ENCODE data around the gene GPR148. TPM values are rescaled to one million over a fixed set of nuclear protein-coding genes. Genes with fewer than 3 reads are reported as not detected.
A peak's percentile ranks its signal among the peaks of the same experiment; 100 is the strongest.
"Not testable (repeated sequence)": the region's sequence is repeated elsewhere in the genome, so short reads cannot be mapped to it uniquely, and the experiment has no call there.

GPR148 gene, protein sequence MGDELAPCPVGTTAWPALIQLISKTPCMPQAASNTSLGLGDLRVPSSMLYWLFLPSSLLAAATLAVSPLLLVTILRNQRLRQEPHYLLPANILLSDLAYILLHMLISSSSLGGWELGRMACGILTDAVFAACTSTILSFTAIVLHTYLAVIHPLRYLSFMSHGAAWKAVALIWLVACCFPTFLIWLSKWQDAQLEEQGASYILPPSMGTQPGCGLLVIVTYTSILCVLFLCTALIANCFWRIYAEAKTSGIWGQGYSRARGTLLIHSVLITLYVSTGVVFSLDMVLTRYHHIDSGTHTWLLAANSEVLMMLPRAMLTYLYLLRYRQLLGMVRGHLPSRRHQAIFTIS
- total RNA-seq (not detected), polyA plus RNA-seq (not detected)

DNA sequence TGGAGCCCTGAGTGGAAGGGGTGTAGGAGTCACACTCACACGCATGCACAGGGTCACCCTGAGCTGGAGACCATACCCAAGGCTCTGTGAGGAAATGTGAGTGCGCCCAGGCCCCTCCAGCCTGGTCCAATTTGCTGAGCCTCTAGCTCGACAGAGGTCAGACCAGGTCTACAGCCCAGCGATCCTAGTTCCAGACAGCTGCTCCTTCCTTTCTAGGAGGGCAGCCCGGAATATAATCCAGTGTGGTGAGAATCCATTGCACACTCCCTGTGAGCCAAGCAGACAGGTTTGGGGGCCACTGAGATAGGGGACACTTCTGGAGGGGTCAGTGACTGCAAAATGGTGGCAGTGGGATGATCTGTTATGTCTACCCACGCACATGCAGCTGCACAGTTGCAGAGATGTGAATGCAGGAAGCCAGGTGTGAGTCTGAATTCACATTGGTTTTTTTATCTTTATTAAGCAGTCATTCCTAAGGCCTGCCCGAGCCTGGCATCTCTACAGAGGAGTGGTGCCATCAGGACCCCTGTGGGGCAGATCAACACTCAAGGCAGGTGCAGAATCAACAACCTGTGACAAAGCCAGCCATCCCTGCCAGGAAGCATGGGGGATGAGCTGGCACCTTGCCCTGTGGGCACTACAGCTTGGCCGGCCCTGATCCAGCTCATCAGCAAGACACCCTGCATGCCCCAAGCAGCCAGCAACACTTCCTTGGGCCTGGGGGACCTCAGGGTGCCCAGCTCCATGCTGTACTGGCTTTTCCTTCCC, at the start of gene GPR148:
Gene GPR148, plus strand, starts transcription at position 522 of the 768 bp plus-strand sequence. Its CDS starts 82 bp downstream, at position 604.
- Mint-ChIP-seq H3K9me3 (peaks cover 0 to 4% (median 0%) of the 10 kb centered on the region in 8 donors), H3K27me3 (no peaks in the 10 kb centered on the region), H3K4me3 (peak within 1 kb of the TSS; percentile 75 to 92 (median 86)), H3K27ac (peak within 1 kb of the TSS; percentile 89 to 97 (median 95)), H3K36me3 (peaks cover 0 to 3% of the 10 kb centered on the region in 2 donors), H3K4me1 (peaks cover 5 to 34% (median 17%) of the 10 kb centered on the region in 4 donors)
- Histone ChIP-seq H3K27me3 (ENCODE audit: insufficient read depth, low read length) (no peaks in the 10 kb centered on the region), H3K9me3 (ENCODE audit: control insufficient read depth in 1 of 2, low read length in 2 of 2) (no peaks in the 10 kb centered on the region), H3K36me3 (ENCODE audit: insufficient read depth, low read length) (no peaks in the 10 kb centered on the region), H3K27ac (ENCODE audit: low read depth, low read length) (peak within 1 kb of the TSS; percentile 80), H3K4me3 (ENCODE audit: low read length in 2 of 2) (peak within 1 kb of the TSS in 1 of 2 donors; percentile 45), H3K4me1 (ENCODE audit: insufficient read depth, low read length) (peaks cover 22% of the 10 kb centered on the region)
- intact Hi-C loops (cut with micrococcal nuclease): loop anchor here (5.0 kb wide), 3 partner anchors 356 to 954 kb away; partner anchors contain the start of gene IMP4
- POLR2A ChIA-PET (ENCODE audit: partially characterized antibody): interaction anchor here (0.7 to 2.8 kb wide), 4 partner anchors 69 to 547 kb away, joined by 3 to 13 read pairs (median 11); partner anchors contain the start of genes IMP4, MZT2B and SMPD4
- DNase-seq: peak in 3 of 5 donors; percentile 9 to 23 (median 14)
- CTCF ChIA-PET (ENCODE audit: partially characterized antibody): interaction anchor here (0.8 to 2.0 kb wide), 4 partner anchors 8 to 764 kb away, joined by 3 to 7 read pairs (median 5); no protein-coding TSS in a partner anchor

DNA sequence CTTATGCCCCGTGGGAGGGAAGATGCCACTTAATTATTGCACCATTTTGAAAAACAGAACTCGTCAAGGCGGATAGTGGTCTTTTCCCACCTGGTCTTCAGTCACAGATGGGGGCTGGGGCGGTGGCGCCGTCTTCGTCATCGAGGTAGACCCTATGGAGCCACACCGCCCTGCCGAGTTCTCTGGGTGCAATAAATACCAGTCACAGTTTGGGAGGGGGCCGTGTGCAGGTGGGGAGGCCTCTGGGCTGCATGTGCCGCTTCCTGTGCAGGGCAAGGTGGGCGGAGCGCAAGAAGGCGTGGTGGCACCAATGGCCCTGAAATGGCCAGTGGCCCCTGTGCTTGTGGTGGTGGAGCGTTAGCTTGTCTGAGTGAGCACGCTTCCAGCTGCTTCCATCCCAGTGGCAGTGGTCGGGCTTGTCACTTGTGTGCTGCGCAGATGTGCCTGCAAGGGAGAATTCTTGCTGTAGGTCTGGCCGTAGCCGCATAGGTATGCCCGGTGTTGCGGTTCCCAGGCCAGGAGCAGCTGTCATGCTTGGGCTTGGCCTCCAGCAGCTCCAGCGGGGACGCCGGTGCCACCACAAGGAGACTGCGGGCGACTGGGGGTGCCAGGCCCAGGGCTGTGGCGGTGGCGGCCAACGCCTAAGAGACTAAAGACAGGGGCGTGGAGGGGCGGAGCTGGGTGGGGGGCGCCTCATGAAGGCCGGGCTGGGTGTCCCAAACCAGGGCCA, 36.7 kb upstream of the GPR148 start:
- H3K9me3 Mint-ChIP-seq; H3K27me3 ChIP-seq (ENCODE audit: insufficient read depth, low read length); CTCF ChIA-PET (ENCODE audit: partially characterized antibody); H3K4me1 ChIP-seq (ENCODE audit: insufficient read depth, low read length); DNase-seq; H3K36me3 Mint-ChIP-seq; H3K9me3 ChIP-seq (ENCODE audit: control insufficient read depth in 1 of 2, low read length in 2 of 2); H3K36me3 ChIP-seq (ENCODE audit: insufficient read depth, low read length); intact Hi-C loops (cut with micrococcal nuclease); H3K4me3 Mint-ChIP-seq; H3K4me1 Mint-ChIP-seq; H3K4me3 ChIP-seq (ENCODE audit: low read length in 2 of 2); H3K27ac ChIP-seq (ENCODE audit: low read depth, low read length); POLR2A ChIA-PET (ENCODE audit: partially characterized antibody); H3K27ac Mint-ChIP-seq: not testable (repeated sequence)
- H3K27me3 Mint-ChIP-seq: peaks cover 5 to 11% of the 10 kb centered on the region in 2 donors

DNA sequence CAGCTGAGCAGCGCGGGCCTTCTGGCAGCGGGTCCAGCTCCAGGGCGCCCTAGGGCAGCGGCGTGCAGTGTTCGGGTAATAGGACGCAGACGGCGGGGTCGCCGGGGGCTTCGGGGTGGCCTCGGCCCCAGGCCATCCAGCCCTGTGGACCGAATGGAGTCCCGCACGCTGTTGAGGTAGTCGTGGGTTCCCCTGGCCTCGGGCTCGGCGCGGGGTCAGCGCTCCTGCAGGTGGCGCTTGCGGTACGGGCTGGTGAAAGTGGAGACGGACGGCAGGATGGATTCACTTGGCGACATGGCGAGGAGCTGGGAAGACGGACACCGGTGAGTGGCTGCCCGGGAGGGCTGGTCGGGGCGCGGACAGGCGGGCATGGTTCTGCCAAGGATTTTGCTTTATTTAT, 35.4 kb upstream of the GPR148 start:
- DNase-seq: peak in 2 of 5 donors; percentile 6 to 10
- H3K4me1 ChIP-seq (ENCODE audit: insufficient read depth, low read length); POLR2A ChIA-PET (ENCODE audit: partially characterized antibody); H3K36me3 Mint-ChIP-seq; H3K27ac Mint-ChIP-seq; CTCF ChIA-PET (ENCODE audit: partially characterized antibody); intact Hi-C loops (cut with micrococcal nuclease); H3K27me3 Mint-ChIP-seq; H3K27ac ChIP-seq (ENCODE audit: low read depth, low read length); H3K9me3 Mint-ChIP-seq; H3K4me3 ChIP-seq (ENCODE audit: low read length in 2 of 2); H3K27me3 ChIP-seq (ENCODE audit: insufficient read depth, low read length); H3K36me3 ChIP-seq (ENCODE audit: insufficient read depth, low read length); H3K9me3 ChIP-seq (ENCODE audit: control insufficient read depth in 1 of 2, low read length in 2 of 2); H3K4me1 Mint-ChIP-seq: not testable (repeated sequence)
- peak overlapping the region in 1 of 8 donors; percentile 41 for H3K4me3 Mint-ChIP-seq

DNA sequence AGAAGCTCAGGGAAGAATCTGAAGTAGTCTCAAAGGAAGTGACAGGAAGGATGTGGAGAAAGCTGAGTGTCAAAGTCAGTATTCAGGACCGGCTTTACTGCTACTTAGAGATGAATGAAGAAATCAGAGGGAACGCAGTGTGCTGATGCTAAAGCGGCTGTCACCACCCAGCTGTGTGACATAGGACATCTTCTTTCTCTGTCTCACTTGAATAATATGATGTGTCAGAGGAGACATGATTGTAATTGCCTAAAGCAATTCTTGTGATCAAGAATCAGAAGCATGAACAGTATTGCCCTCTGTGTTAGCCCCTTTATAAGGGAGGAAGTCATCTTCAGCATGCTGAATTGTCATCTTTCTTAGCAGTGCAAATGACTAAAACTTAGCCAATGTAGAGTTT, 25.6 kb upstream of the GPR148 start:
- intact Hi-C loops (cut with micrococcal nuclease); H3K36me3 Mint-ChIP-seq; H3K9me3 Mint-ChIP-seq; H3K4me1 Mint-ChIP-seq; POLR2A ChIA-PET (ENCODE audit: partially characterized antibody); H3K36me3 ChIP-seq (ENCODE audit: insufficient read depth, low read length); H3K27ac ChIP-seq (ENCODE audit: low read depth, low read length); H3K4me1 ChIP-seq (ENCODE audit: insufficient read depth, low read length); H3K4me3 Mint-ChIP-seq; H3K9me3 ChIP-seq (ENCODE audit: control insufficient read depth in 1 of 2, low read length in 2 of 2); CTCF ChIA-PET (ENCODE audit: partially characterized antibody); H3K27ac Mint-ChIP-seq; H3K27me3 ChIP-seq (ENCODE audit: insufficient read depth, low read length); H3K27me3 Mint-ChIP-seq; DNase-seq; H3K4me3 ChIP-seq (ENCODE audit: low read length in 2 of 2): not testable (repeated sequence)

DNA sequence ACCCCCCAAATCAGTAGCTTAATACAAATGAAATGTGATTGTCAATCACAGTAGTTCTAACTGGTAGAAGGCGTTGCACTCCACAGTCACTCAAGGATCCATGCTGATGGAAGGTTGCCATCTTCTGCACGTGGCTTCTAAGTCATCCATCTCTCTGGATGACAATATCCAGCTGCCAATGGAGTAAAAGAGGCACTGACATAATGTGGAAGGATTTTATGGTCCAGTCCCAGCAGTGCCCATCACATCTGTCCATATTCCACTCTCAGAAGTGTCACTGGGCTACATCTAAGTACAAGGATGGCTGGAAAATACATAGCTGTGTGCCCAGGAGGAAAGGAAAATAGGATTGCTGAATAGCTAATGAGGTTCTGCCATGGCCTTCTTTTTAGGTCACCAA, 14.1 kb upstream of the GPR148 start:
- H3K36me3 Mint-ChIP-seq; H3K4me3 Mint-ChIP-seq; CTCF ChIA-PET (ENCODE audit: partially characterized antibody); H3K9me3 ChIP-seq (ENCODE audit: control insufficient read depth in 1 of 2, low read length in 2 of 2); H3K27ac Mint-ChIP-seq; H3K36me3 ChIP-seq (ENCODE audit: insufficient read depth, low read length); intact Hi-C loops (cut with micrococcal nuclease); H3K4me1 ChIP-seq (ENCODE audit: insufficient read depth, low read length); H3K4me1 Mint-ChIP-seq; H3K27me3 ChIP-seq (ENCODE audit: insufficient read depth, low read length); H3K9me3 Mint-ChIP-seq; H3K4me3 ChIP-seq (ENCODE audit: low read length in 2 of 2); POLR2A ChIA-PET (ENCODE audit: partially characterized antibody); H3K27ac ChIP-seq (ENCODE audit: low read depth, low read length); DNase-seq; H3K27me3 Mint-ChIP-seq: not testable (repeated sequence)

DNA sequence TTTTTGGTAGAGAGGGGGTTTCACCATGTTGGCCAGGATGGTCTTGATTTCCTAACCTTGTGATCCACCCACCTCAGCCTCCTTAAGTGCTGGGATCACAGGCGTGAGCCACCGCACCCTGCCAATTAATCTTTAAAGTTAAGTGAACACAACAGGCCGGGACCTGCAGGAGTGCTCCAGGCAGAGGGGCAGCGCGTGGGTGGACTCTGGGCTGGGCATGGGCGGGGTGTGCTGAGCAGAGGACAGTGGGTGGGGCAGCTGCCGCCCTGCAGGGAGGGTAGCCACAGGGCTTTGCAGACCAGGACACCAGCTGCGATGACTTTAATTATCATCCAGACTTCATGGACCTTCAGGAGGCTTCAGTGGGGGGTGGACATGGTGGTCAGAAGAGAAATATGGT, 8.8 kb upstream of the GPR148 start:
- no peak overlapping the region for H3K4me3 Mint-ChIP-seq
- CTCF ChIA-PET (ENCODE audit: partially characterized antibody): no interaction called here
- H3K4me3 ChIP-seq (ENCODE audit: low read length in 2 of 2): no peak overlapping the region
- peaks cover 8 to 10% of the 10 kb centered on the region in 2 donors for H3K27me3 Mint-ChIP-seq
- no peaks in the 10 kb centered on the region for H3K36me3 ChIP-seq (ENCODE audit: insufficient read depth, low read length)
- POLR2A ChIA-PET (ENCODE audit: partially characterized antibody): no interaction called here
- no peak overlapping the region for H3K27ac ChIP-seq (ENCODE audit: low read depth, low read length)
- no peaks in the 10 kb centered on the region for H3K36me3 Mint-ChIP-seq
- H3K4me1 ChIP-seq (ENCODE audit: insufficient read depth, low read length): no peaks in the 10 kb centered on the region
- H3K4me1 Mint-ChIP-seq: no peaks in the 10 kb centered on the region
- no peaks in the 10 kb centered on the region for H3K27me3 ChIP-seq (ENCODE audit: insufficient read depth, low read length)
- DNase-seq: no peak
- H3K27ac Mint-ChIP-seq: no peak overlapping the region
- H3K9me3 ChIP-seq (ENCODE audit: control insufficient read depth in 1 of 2, low read length in 2 of 2): no peaks in the 10 kb centered on the region
- intact Hi-C loops (cut with micrococcal nuclease): no loop called here
- H3K9me3 Mint-ChIP-seq: peaks cover 0 to 9% (median 0%) of the 10 kb centered on the region in 8 donors

DNA sequence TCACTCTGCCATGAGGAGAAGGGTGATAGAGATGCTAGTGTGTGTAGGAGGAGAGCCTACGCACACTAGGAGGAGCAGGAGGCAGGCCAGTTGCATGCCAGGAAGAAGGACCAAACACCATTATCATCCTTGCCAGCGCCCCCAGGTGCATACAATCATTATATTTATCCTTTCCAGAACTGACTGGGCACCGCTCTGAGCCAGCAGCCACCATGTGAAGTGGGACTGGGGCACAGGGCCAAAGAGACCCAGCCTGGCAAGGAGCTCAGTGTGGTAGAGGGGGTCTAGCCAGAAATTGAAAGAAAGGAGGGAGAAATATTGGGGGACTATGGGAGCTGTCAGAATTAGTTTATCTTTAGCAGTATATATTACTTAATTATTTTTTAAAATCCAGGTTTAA, 8.3 kb upstream of the GPR148 start:
- H3K4me1 ChIP-seq (ENCODE audit: insufficient read depth, low read length): no peaks in the 10 kb centered on the region
- no peaks in the 10 kb centered on the region for H3K27me3 ChIP-seq (ENCODE audit: insufficient read depth, low read length)
- DNase-seq: peak in 1 of 5 donors; percentile 13
- intact Hi-C loops (cut with micrococcal nuclease): no loop called here
- H3K36me3 ChIP-seq (ENCODE audit: insufficient read depth, low read length): no peaks in the 10 kb centered on the region
- peaks cover 0 to 9% (median 0%) of the 10 kb centered on the region in 8 donors for H3K9me3 Mint-ChIP-seq
- H3K9me3 ChIP-seq (ENCODE audit: control insufficient read depth in 1 of 2, low read length in 2 of 2): no peaks in the 10 kb centered on the region
- H3K4me1 Mint-ChIP-seq: no peaks in the 10 kb centered on the region
- H3K4me3 ChIP-seq (ENCODE audit: low read length in 2 of 2): no peak overlapping the region
- ChIA-PET CTCF (ENCODE audit: partially characterized antibody) (no interaction called here), POLR2A (ENCODE audit: partially characterized antibody) (no interaction called here)
- no peak overlapping the region for H3K4me3 Mint-ChIP-seq
- H3K27me3 Mint-ChIP-seq: peaks cover 8 to 10% of the 10 kb centered on the region in 2 donors
- no peak overlapping the region for H3K27ac ChIP-seq (ENCODE audit: low read depth, low read length)
- H3K36me3 Mint-ChIP-seq: no peaks in the 10 kb centered on the region
- H3K27ac Mint-ChIP-seq: peak overlapping the region in 1 of 7 donors; percentile 78

All from CD4-positive, alpha-beta memory T cell (primary cell).